ENCODE measurements around the gene NCAM1.
"Not testable (repeated sequence)": the region's sequence is repeated elsewhere in the genome, so short reads cannot be mapped to it uniquely, and the experiment has no call there.

The NCAM1 gene

DNA sequence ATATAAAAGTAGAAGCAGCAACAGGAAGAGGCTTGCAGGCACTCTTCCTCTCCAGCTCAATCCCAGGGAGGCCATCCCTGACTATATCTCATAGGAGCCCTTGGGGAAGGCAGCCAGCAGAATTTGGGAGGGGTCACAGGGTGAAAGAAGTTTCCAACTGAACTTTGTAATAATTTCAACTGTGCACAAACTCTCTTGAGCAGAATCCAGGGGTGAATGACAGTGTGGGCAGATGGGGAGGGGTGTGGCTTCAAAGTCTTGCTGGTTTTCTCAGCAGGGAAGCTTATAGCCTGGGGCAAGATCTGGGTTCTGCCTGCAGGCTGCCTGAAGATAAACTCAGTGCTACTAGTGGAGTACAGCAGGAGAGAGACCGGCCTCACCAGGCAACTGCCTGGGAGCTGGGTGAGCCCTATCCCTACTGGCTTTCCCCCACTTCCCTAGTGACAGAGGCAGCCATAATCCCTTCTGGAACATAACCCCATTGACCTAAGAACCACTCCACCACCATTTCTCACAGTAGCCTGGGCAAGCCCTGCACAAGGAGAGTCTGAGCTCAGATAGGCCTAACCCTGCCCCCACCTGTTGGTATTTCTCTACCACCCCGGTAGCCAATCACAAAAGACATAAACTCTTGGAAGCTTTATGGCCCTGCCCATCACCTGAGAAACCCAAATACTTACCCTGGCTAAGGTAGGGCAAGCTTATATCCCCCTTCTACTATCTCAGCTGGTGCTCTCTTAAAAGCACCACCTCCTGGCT, 335.4 kb downstream of the NCAM1 start:
- TF ChIP-seq, protein P1, sequence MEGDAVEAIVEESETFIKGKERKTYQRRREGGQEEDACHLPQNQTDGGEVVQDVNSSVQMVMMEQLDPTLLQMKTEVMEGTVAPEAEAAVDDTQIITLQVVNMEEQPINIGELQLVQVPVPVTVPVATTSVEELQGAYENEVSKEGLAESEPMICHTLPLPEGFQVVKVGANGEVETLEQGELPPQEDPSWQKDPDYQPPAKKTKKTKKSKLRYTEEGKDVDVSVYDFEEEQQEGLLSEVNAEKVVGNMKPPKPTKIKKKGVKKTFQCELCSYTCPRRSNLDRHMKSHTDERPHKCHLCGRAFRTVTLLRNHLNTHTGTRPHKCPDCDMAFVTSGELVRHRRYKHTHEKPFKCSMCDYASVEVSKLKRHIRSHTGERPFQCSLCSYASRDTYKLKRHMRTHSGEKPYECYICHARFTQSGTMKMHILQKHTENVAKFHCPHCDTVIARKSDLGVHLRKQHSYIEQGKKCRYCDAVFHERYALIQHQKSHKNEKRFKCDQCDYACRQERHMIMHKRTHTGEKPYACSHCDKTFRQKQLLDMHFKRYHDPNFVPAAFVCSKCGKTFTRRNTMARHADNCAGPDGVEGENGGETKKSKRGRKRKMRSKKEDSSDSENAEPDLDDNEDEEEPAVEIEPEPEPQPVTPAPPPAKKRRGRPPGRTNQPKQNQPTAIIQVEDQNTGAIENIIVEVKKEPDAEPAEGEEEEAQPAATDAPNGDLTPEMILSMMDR (conservative IDR thresholded peaks at IDR 0.05), result no peak

DNA sequence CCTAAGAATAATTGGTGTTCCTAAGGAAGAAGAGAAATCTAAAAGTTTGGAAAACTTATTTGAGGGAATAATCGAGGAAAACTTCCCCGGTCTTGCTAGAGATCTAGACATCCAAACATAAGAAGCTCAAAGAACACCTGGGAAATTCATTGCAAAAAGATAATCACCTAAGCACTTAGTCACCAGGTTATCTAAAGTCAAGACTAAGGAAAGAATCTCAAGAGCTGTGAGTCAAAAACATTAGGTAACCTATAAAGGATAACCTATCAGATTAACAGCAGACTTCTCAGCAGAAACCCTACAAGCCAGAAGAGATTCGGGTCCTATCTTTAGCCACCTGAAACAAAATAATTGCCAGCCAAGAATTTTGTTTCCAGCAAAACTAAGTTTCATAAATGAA, 337.3 kb downstream of the NCAM1 start:
- not testable (repeated sequence) for H3K27ac ChIP-seq

More for the DNA sequence above, 335.4 kb downstream of the NCAM1 start:
- no peak overlapping the region for H3K27ac ChIP-seq

DNA sequence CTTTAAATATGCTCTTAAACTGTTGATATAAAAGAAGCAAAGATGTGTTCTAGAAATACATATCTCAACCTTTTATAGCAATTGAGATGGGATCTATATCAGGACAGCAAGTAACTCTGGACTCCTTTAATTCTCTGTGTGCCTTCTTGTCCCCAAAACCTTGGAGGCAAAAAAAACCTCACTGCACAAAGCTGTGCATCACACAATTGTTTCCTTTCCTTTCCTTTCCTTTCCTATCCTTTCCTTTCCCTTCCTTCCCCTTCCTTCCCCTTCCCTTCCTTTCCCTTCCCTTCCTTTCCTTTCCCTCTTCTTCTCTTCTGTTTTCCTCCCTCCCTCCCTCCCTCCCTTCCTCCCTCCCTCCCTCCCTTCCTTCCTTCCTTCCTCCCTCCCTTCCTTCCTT, 343.7 kb downstream of the NCAM1 start:
- no peak overlapping the region for H3K27ac ChIP-seq
- TF ChIP-seq, protein P1 (conservative IDR thresholded peaks at IDR 0.05), result no peak

DNA sequence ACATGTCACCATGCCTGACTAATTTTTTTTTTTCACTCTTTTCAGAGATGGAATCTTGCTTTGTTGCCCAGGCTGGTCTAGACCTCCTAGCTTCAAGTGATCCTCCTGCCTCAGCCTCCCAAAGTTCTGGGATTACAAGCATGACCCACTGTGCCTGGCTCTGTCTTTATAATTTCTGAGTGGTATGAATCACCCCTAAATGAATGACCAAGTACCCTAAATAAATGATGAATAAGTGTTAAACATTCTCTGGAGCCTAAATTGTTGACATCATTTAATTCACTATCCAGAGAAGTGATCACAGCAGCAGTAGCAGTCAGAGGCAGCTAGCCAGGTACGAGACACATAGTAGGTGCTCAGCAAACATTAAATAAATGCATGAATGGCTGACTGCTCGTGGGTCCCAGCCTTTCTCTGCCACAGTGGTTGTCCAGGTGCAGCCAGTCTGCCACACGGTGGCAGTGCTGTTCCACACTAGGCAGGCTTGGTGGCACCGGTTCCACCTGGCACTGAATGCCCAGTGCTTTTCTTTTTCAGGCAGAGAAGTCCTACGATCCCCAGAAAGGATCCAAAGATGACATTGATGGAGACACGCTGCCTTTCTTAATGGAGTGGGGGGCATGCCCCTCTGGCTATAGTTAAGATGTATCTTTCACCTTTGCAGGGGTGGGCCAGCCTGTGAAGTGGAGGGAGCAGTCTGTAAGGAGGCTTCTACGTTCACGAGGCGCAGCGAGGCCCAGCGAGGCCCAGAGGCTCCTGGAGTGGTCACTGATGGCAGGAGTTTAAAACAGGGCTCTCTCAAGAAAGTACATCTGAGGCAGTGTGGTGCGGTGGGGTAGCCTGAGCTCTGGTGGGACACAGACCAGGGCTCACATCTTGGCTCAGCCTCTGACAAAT, 344.5 kb downstream of the NCAM1 start:
- no peak overlapping the region for H3K27ac ChIP-seq
- TF ChIP-seq, protein P1 (conservative IDR thresholded peaks at IDR 0.05), result peak; percentile 98

DNA sequence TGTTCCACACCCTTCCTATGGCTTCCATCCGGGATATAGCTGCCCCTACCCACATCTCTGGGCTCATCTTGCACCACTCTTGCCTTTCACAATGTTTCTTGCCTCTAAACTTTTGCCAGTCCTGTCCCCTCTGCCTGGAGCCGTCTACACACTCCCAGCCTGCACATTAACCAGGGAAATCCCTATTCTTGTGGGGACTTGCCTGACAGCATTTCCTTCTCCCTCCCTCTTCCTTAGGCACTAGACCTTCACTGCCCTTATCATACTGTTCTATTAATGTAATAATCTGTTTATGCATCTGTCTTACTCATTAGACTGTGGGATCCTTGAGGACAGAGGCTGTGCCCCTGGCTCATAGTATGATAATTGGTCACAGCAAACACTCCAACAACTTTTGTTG, 347.4 kb downstream of the NCAM1 start:
- H3K27ac ChIP-seq, result no peak overlapping the region
- TF ChIP-seq, protein P1 (conservative IDR thresholded peaks at IDR 0.05), result no peak

DNA sequence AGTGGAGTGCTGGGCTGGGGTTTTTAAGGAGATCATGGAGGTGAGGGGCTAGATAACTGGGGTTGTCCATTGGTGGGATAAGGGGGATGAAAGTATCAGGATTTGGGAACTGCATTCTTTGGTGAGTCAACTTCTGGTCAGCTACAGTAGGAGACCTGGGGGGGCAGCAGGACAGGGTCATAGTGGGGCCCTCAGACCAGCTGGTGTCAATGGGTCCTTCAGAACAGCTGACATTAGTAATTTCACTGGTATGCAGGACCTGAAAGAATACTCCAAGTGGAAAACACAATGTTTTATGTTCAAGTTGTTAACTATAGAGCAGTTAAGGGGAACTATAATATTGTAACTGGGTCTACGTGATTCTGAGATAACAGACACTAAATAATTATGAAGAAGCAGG, 350.3 kb downstream of the NCAM1 start:
- H3K27ac ChIP-seq, result no peak overlapping the region
- TF ChIP-seq, protein P1 (conservative IDR thresholded peaks at IDR 0.05), result no peak

DNA sequence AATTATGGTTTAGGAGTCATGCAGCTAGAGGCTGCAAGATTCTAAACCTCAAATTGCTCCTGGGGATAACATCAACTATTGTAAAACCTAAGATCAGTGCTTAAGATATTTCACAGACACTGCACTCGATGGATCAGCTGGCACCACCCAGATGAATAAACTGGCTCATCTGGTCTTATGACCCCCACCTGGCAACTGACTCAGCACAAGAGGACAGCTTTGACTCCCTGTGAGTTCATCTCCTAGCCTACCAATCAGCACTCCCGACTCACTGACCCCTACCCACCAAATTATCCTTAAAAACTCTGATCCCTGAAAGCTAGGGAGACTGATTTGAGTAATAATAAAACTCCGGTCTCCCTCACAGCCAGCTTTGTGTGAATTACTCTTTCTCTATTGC, 352.4 kb downstream of the NCAM1 start:
- H3K27ac ChIP-seq, result peak overlapping the region; percentile 85
- TF ChIP-seq, protein P1 (conservative IDR thresholded peaks at IDR 0.05), result no peak

DNA sequence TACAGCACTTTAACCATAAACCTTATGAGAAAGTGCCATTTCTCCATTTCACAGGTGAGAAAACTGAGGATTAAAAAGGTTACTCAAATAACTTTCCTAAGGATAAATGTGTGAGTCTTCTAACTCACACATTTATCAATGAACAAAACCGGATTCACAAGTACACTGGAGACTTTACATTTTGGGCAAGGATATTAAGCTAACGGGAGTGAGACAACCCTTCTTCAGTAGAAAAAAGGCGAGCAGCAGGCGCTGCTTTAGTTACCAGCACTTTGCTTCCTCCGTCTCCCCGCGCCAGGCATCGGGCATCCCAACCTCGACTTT, 352.8 kb downstream of the NCAM1 start:
- TF ChIP-seq, protein P1 (conservative IDR thresholded peaks at IDR 0.05), result no peak
- H3K27ac ChIP-seq, result peak overlapping the region; percentile 85

Measured in VCaP (cell line).